Measurements from ENCODE around the gene GFI1B. TPM values are rescaled to one million over a fixed set of nuclear protein-coding genes. Genes with fewer than 3 reads are reported as not detected.
A peak's percentile ranks its signal among the peaks of the same experiment; 100 is the strongest.

The GFI1B gene
- total RNA-seq, 1 experiment from 2014 or later, result 0.74 TPM

DNA sequence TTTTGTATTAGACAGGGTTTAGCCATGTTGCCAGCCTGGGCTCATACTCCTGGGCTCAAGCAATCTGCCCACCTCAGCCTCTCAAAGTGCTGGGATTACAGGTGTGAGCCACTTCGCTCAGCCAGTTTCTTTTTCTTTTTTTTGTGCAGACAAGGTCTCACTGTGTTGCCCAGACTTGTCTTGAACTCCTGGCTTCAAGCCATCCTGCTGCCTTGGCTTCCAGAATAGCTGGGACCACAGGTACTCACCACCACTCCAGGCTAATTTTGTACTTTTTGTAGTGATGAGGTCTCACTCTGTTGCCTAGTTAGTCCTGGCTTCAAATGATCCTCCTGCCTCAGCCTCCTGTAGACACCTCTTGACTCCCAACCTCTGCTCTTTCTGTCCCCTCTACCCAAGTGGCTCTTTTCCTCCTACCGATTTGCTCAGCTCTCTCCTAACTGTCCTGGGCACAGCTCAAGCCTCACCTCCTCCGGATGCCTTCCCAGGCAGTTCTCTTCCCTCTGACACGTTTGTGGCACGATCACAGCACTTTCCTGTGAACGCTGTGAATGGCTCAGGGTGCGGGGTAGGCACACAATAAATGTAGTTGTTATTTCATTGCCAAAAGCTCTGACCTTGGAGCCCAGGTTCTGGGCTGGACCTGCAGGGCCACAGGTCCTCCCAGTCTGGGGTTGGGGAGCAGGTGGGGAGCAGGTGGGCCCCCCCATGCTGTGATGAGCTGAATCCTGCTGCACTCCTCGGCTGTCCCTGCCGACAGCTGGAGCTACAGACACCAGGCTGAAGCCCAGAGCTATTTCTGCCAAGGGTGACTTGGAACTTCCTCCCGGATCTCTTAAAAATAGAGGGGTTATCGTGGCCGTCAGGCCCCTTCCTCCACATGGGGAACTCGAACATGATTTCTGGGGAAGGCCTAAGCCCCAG, 23.9 kb downstream of the GFI1B start:
- in situ Hi-C loops (cut with HindIII; ENCODE audit: low pct_unique_long_range_greater_than_20kb, low sequenced_read_pairs), result no loop called here
- DNase-seq (ENCODE audit: low read depth, low spot score), result no peak

DNA sequence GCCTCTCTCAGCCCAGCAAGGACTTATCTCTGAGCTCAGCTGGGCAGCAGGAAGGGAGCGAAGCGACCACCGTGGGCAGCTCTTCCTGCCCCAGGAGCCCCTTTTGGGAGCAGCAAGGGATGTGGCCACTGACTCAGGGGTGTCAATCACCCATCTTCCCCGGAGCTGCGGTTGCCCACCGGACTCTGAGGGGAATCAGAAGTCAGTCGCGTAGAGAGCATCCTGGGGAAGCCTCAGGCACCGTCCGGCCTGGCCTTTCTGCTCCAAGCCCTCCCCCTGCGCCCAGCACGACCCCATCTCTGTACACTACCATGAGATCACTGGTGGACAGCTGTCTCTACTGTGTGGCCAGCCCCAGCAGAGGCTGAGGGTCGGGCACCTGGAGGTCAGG, 24.6 kb downstream of the GFI1B start:
- in situ Hi-C loops (cut with HindIII; ENCODE audit: low pct_unique_long_range_greater_than_20kb, low sequenced_read_pairs), result no loop called here
- DNase-seq (ENCODE audit: low read depth, low spot score), result no peak

DNA sequence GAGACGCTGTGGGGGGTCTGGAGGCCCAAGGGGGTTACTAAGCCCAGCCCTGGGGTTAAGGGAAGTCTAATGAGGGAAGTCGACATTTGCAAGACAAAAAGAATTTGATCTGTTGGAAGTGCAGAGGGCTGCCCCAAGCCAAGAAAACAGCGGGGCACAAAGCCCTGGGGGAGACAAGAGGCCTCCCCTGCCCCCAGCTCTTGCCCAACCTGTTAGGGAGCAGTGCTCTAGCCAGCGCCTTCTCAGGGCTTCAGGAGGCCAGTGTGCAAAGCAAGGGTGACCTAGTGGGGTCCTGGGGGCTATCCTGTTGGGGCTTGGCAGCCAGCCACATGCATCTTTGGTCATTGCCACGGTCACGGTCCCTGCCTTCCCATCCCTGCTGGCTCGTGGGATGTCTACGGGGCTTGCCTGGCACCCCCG, 25.2 kb downstream of the GFI1B start:
- in situ Hi-C loops (cut with HindIII; ENCODE audit: low pct_unique_long_range_greater_than_20kb, low sequenced_read_pairs), result no loop called here
- no peak for DNase-seq (ENCODE audit: low read depth, low spot score)

DNA sequence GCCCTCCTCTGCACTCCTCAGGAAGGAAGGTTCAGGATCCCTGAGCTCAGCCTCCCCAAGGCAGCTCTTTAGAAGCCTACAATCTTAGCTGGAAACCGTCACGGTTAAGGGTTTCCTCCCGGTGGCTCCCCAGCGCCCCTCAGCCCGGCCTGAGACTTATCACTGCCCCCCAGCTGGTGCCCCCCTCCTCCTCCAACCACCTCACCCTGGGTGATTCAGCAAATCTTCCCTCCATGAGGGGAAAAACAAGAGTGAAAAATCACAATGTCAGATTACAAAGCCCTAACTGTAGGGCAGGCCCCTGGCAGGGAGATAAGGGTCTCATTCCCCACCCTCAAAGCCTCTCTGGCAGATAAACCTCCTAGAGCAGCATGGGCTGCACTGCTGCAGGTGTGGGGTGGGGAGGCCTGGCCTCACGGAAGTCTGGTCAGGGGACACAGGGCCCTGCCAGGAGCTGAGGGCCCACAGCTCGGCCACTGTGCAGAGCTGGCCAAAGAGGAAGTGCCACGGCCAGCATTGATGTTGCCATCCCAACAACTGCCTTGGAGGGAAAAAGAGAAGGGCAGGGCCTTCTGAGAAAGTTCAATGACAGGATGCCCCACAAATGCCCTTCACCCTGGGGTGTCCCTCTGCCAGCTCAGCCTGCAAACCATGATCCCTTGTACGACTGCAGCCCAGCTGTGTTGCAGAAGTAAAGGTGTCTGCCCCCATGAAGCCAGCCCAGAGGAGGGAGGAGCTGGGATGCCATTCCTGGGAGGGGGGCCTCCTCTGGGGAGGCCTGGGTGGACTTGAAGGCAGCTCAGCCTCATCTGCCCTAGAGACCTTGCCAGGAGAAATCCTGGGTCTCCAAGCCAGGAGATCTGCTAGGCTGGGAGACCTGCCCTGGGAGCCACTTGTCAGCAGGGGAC, 25.9 kb downstream of the GFI1B start:
- in situ Hi-C loops (cut with HindIII; ENCODE audit: low pct_unique_long_range_greater_than_20kb, low sequenced_read_pairs), result no loop called here
- no peak for DNase-seq (ENCODE audit: low read depth, low spot score)

DNA sequence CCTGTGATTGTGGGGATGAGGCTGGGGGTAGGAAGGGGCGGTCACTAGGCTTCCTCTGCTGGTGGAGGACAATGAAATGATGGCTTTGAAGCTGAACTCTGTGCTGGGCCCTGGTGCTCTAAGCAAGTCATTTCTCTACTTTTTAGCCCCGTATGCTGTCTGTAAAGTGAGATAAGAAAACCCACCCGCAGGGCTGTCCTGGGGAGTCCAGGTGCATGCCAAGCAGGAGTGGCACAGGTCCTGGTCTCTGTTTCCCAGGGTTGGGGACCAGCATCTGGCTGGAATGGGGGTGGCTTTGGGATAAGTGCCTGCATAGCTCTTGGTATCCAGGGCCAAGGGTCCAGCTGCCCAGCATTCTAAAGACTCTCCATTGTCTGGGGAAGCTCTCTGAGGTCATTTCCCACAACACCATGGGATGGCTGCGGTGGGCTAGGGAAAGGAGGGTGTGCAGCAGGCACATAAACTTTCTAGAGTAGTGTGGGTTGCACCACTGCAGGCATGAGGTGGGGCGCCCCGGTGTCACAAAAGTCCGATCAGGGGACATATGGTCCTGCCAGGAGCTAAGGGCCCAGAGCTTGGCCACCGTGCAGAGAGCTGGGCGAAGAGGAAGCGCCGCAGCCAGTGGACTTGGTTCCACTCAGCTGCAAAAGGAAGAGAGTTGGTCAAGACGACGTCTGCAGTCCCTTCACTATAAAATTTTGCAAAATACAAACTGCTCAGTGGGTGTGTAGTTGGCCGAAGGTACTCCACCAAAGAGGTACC, 26.7 kb downstream of the GFI1B start:
- in situ Hi-C loops (cut with HindIII; ENCODE audit: low pct_unique_long_range_greater_than_20kb, low sequenced_read_pairs), result no loop called here
- DNase-seq (ENCODE audit: low read depth, low spot score), result no peak

DNA sequence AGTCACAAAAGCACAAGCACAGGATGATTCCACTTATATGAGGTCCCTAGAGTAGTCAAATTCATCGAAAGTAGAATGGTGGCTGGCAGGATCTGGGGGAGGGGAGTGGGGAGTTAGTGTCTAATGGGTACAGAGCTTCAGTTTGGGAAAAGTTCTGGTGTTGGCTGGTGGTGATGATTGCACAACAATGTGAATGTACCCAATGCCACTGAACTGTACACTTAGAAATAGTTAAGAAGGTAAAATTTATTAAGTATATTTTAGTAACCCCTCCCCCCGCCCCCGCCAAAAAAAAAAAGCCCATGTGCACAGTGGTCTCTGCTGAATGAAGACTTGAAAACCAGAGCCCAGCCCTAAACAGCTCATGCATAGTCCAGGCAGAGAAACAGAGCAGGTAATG, 27.5 kb downstream of the GFI1B start:
- no peak for DNase-seq (ENCODE audit: low read depth, low spot score)
- in situ Hi-C loops (cut with HindIII; ENCODE audit: low pct_unique_long_range_greater_than_20kb, low sequenced_read_pairs), result no loop called here

DNA sequence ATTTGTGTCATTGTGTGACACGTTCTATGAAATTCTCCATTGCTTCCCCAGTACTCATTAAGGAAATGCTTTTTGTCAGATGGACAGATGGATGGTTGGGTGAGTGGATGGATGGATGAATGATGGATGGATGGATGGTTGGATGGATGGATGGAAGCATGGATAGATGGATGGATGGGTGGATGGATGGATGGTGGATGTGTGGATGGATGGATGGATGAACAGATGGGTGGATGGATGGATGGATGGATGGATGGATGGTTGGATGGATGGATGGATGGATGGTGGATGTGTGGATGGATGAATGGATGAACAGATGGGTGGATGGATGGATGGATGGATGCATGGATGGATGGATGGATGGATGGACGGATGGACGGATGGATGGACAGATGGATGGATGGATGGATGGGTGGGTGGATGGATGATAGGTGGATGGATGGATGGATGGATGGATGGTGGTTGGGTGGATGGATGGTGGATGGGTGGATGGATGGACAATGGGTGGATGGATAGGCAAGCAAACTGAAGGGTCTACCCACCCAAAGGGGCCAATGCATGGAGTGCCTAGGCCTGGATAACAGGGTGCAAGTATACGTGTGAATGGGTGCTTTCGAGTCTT, 28.3 kb downstream of the GFI1B start:
- DNase-seq (ENCODE audit: low read depth, low spot score), result no peak
- in situ Hi-C loops (cut with HindIII; ENCODE audit: low pct_unique_long_range_greater_than_20kb, low sequenced_read_pairs), result no loop called here

DNA sequence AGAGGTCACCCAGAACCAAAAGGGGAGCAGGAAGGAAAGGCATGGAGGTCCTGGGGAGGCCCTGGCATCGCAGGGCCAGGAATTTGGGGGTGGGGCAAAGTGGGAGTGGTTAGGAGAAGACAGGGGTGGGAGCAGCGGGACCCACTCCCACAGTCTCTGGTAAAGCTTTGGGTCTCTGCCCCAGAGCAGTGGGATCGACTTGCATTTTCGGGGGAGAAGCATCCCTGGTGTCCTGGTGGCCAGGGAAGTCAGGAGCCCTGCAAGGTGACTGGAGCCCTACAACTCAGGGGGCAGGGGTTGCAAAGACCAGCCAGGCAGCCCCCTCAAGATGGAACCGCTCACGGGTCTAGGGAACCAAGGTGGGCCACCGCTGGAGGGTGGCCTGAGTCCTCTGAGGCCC, 29.9 kb downstream of the GFI1B start:
- DNase-seq (ENCODE audit: low read depth, low spot score), result no peak
- in situ Hi-C loops (cut with HindIII; ENCODE audit: low pct_unique_long_range_greater_than_20kb, low sequenced_read_pairs), result no loop called here

DNA sequence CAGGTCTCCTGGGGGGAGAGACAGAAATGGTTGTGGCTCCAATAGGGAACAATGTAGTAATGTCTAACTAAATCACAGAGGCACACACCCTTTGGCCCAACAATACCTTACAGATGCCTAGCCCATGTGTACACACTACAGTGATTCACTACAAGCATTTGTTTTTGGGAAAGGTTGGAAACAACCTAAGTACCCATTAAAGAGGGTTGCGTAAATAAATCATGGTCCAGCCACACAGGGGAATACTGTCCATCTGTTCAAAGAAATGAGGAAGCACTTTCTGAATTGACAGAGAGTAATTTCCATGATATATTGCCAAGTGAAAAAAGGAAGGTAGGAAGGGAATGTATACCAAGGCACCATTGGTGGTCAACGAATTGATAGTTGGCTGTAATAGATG, 30.3 kb downstream of the GFI1B start:
- in situ Hi-C loops (cut with HindIII; ENCODE audit: low pct_unique_long_range_greater_than_20kb, low sequenced_read_pairs), result no loop called here
- no peak for DNase-seq (ENCODE audit: low read depth, low spot score)

DNA sequence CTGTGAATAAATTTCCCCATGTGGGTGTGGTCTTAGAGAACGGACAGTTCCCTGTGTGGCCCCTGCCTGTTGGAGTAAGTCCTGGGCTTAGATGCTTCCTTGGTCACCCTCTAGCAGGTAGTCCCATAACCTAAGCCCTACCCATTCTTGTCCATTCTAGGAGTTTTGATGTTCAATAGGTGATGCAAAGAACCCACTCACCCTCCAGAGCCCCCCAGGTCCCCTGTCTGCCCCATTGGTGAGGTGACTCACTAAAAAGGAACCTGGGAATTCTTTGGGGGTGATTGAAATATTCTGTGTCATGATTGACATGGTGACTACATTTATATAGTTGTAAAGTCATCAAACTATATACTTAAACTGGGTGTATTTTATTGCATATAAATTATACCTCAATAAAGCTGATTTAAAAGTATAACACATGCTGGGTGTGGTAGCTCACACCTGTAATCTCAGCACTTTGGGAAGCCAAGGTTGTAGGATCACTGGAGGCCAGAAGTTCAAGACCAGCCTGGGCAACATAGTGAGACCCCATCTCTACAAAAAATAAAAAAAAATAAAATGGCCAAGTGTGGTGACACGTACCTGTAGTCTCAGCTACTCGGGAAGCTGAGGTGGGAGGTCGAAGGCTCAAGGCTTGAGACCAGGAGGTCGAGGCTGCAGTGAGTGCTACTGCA, 31.6 kb downstream of the GFI1B start:
- no peak for DNase-seq (ENCODE audit: low read depth, low spot score)
- in situ Hi-C loops (cut with HindIII; ENCODE audit: low pct_unique_long_range_greater_than_20kb, low sequenced_read_pairs), result no loop called here

DNA sequence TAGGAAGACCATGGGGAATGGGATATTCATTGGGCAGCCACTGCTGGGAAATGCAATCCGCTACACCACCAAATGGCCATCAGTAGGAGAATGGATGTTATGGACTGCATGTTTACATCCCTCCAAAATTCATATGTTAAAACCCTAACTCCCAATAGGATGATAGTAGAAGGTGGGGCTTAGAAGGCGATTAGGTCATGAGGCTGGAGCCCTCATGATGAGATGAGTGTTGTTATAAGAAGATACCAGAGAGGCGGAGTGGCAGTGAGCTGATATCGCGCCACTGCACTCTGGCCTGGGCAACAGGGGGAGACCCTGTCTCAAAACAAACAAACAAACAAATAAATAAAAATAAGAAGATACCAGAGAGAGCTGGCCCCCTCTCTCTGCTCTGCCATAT, 36.2 kb downstream of the GFI1B start:
- in situ Hi-C loops (cut with HindIII; ENCODE audit: low pct_unique_long_range_greater_than_20kb, low sequenced_read_pairs), result no loop called here
- DNase-seq (ENCODE audit: low read depth, low spot score), result no peak

DNA sequence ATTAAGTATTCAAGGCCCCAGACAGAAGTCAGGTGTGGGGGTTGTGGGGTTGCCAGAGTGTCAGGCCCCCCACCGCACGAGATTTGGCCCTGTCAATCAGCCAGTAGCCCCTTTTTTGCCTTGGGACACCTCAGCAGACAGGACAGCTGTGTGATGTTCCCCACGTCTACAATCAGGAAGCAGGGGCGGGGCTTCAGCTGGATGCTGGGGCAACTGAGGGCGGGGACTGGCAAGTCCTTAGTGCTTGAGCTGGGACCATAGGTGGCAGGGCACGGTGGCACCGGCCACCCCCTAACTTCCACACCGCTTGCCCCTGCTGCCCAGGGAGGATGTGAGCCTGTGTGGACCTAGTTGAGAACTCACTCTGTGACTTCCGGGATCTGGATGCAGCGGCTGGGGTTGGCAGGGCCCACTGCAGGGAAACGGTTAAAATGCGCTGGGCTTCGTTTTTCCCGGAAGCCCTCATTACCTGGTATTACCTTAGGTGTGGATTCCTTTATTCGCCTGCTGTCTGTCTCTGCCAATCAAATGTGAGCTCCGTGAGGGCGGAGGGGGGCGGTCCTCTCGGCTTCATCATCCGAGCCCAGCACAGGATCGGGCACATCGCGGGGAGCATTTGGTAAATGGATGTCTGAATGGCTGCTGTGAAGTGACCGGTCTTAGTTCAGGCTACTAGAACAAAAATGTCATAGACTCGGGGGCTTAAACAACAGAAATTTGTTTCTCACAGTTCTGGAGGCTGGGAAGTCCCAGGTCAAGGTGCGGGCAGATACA, 44.8 kb downstream of the GFI1B start:
- peak; percentile 28 for DNase-seq (ENCODE audit: low read depth, low spot score)
- in situ Hi-C loops (cut with HindIII; ENCODE audit: low pct_unique_long_range_greater_than_20kb, low sequenced_read_pairs), result no loop called here

DNA sequence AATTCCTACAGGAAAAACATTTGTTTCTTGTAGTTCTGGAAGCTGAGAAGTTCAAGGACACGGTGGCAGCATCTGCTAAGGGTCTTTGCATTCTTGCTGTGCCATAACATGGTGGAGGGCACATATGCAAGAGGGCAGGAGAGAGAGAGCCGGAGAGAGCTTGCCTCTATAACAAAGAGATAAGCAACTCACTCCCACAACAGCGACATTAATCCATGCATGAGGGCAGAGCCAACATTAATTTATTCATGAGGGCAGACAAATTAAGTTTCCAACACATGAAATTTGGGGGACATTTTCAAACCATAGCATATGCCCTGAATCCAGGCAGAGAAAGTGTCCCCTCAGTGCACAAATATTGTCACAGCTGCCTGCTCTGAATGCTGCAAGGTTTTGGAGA, 47.9 kb downstream of the GFI1B start:
- in situ Hi-C loops (cut with HindIII; ENCODE audit: low pct_unique_long_range_greater_than_20kb, low sequenced_read_pairs), result no loop called here
- no peak for DNase-seq (ENCODE audit: low read depth, low spot score)

DNA sequence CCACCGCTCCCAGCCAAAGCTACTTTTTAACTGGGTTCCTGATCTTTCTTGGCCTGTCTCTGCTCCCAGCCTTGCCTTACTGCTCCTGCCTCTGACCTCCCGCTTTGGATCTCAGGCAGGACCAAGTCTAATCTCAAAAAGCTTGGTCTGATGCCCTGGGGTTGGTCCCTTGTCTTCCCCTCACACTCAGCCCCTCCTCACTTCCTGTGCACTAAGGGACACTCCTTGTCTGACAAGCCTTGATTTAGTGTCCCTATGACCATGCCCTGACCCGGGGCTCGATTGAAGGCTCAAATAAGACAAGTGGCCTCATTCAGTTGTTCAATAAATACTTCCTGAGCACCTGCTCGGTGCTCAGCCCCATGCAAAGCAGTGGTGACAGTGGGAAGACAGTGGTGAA, 48.6 kb downstream of the GFI1B start:
- in situ Hi-C loops (cut with HindIII; ENCODE audit: low pct_unique_long_range_greater_than_20kb, low sequenced_read_pairs), result no loop called here

DNA sequence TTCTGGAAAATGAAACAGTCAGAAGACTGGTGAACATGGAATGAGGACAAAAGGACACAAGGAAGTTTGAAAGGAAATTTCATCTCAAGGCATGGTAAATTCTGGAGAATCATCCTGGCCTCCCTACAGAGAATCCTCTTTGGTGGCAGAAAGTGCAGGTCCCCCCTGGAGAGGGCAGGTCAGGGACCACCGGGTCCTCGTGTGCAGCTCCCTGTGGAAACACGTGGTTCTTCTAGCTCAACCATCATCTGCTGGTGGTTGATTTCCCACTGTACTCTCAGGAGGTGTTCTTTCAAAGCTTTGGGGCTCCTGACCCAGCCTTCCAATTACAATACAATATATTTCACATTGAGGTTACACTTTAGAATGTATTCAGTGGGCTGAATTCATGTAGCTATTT, 49.7 kb downstream of the GFI1B start:
- no peak for DNase-seq (ENCODE audit: low read depth, low spot score)
- in situ Hi-C loops (cut with HindIII; ENCODE audit: low pct_unique_long_range_greater_than_20kb, low sequenced_read_pairs), result no loop called here

More for the DNA sequence above, 48.6 kb downstream of the GFI1B start:
- no peak for DNase-seq (ENCODE audit: low read depth, low spot score)

DNA sequence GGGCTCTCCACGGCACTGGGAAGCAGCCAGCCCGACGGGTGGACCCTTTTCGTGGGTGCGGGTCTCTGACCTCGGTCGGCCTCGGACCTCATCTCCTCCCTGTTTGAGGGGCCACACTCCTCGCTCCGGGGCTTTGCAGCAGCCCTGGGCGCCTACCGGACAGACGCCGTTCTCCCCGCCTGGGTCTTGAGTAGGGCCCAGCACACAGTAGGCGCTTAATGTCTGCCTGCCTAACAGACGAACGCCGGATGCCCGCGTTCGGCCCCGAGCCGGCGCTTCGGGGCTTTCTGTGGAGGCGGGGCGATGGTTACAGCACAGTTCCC, 51.5 kb downstream of the GFI1B start:
- DNase-seq (ENCODE audit: low read depth, low spot score), result no peak
- in situ Hi-C loops (cut with HindIII; ENCODE audit: low pct_unique_long_range_greater_than_20kb, low sequenced_read_pairs), result no loop called here
